Motor neuron (in vitro differentiated cells): ENCODE data around the gene PRR7. TPM values are rescaled to one million over a fixed set of nuclear protein-coding genes. Genes with fewer than 3 reads are reported as not detected.

Source experiments
- ATAC-seq, 8 experiments: fragments of 200-7000 bp; cut with Tn5 transposase; replicated peaks in 6 of 8; 2 replicates each; pipeline ENCODE4 v1.8.0; 2021; ENCODE audit warnings: mild to moderate bottlenecking in 8 of 8, moderate library complexity in 8 of 8
- H3K27ac ChIP-seq, 2 donors: fragments of 250-450 bp; sonication (Bioruptor Pico); 2 replicates each; pipeline ENCODE4 v1.9.0; 2021; ENCODE audit warnings: antibody characterized with exemption in 2 of 2, mild to moderate bottlenecking in 2 of 2, moderate library complexity in 1 of 2
- H3K4me1 ChIP-seq, 2 donors: fragments of 250-450 bp; sonication (Bioruptor Pico); replicated peaks in 1 of 2; 2 replicates each; pipeline ENCODE4 v1.6.1; 2021; ENCODE audit warnings: antibody characterized with exemption in 2 of 2, mild to moderate bottlenecking in 2 of 2, moderate library complexity in 1 of 2
- H3K4me3 ChIP-seq, 5 donors: fragments of 250-450 bp; sonication (Bioruptor Pico); 2 replicates each; pipeline ENCODE4 v1.9.0; 2021; ENCODE audit warnings: antibody characterized with exemption in 5 of 5, mild to moderate bottlenecking in 5 of 5, moderate library complexity in 4 of 5
- WGBS, 10 experiments: fragments of 450-650 bp; shearing (Covaris generic); methylation state at CpG; one replicate each; pipeline ENCODE4 v1.0.0; 2022; 5-methylcytosine and 5-hydroxymethylcytosine counted together
- in situ Hi-C, 9 experiments: fragments of 400-800 bp; cut with MboI; loops; one replicate each; pipeline ENCODE4 v1.15.0; 2021; ENCODE audit warnings: low sequenced_read_pairs in 9 of 9, low pct_unique_long_range_greater_than_20kb in 2 of 9; ENCODE audit not compliant: unreplicated experiment in 9 of 9
- total RNA-seq, 8 experiments: library from RNA; unstranded; fragments of 300-600 nt; gene quantifications; 2 replicates each; pipeline versions ENCODE4 v1.2.3 to v1.2.4, GENCODE V29; 2022

The PRR7 gene
- total RNA-seq, 8 experiments from 2014 or later, result 2.0 to 8.1 (median 3.8) TPM

GRCh38 chr5:177473443-177474001, 26.9 kb downstream of the PRR7 start, which contains the start of gene DBN1:
Gene DBN1 (minus strand): TSS chr5:177473634. CDS start chr5:177473521, 113 bp downstream.
- H3K27ac ChIP-seq, result peak within 1 kb of the TSS; percentile 98 to 99
- no CpG with 5 or more reads among the region's 69 CpGs for WGBS, 10 experiments
- peak within 1 kb of the TSS; percentile 71 to 98 (median 93) for H3K4me3 ChIP-seq
- H3K4me1 ChIP-seq, result peaks cover 43 to 44% of the 10 kb centered on the region in 2 donors
- ATAC-seq, result peak; percentile 12 to 72 (median 50)
- in situ Hi-C loops, result no loop called here

GRCh38 chr5:177474002-177474476, 27.4 kb downstream of the PRR7 start:
- WGBS, 10 experiments, result no CpG with 5 or more reads among the region's 7 CpGs
- Histone ChIP-seq H3K4me1 (peaks cover 39 to 40% of the 10 kb centered on the region in 2 donors), H3K4me3 (peak overlapping the region in 4 of 5 donors; percentile 91 to 98 (median 94)), H3K27ac (no peak overlapping the region)
- no peak for ATAC-seq
- in situ Hi-C loops, result no loop called here

- no peak overlapping the region for H3K4me3 ChIP-seq
- peaks cover 33 to 37% of the 10 kb centered on the region in 2 donors for H3K4me1 ChIP-seq
- H3K27ac ChIP-seq, result no peak overlapping the region
- ATAC-seq, result no peak
- 0 to 71% (median 20%) methylated on average over 1 of the region's 4 CpGs; no CpG with 5 or more reads in 7 of the 10 experiments for WGBS, 10 experiments
- in situ Hi-C loops, result loop anchor here in 1 of 9 experiments (25.0 kb wide), 1 partner anchor 88 kb away; the partner anchor contains the start of gene SLC34A1
Measured at GRCh38 chr5:177474846-177475562, 28.4 kb downstream of the PRR7 start.

GRCh38 chr5:177475563-177476427, 29.2 kb downstream of the PRR7 start:
- Histone ChIP-seq H3K4me1 (peaks cover 28 to 29% of the 10 kb centered on the region in 2 donors), H3K4me3 (no peak overlapping the region), H3K27ac (no peak overlapping the region)
- in situ Hi-C loops, result loop anchor here in 1 of 9 experiments (25.0 kb wide), 1 partner anchor 88 kb away; the partner anchor contains the start of gene SLC34A1
- ATAC-seq, result no peak
- WGBS, 10 experiments, result 25 to 100% (median 90%) methylated on average over 1 to 4 of the region's 11 CpGs; no CpG with 5 or more reads in 7 of the 10 experiments

GRCh38 chr5:177476531-177477233, 30.1 kb downstream of the PRR7 start:
- ATAC-seq, result no peak
- Histone ChIP-seq H3K4me3 (no peak overlapping the region), H3K4me1 (peaks cover 19 to 20% of the 10 kb centered on the region in 2 donors), H3K27ac (no peak overlapping the region)
- in situ Hi-C loops, result loop anchor here in 1 of 9 experiments (25.0 kb wide), 1 partner anchor 89 kb away; the partner anchor contains the start of gene SLC34A1
- 53 to 96% (median 90%) methylated on average over 3 to 13 of the region's 18 CpGs; no CpG with 5 or more reads in 6 of the 10 experiments for WGBS, 10 experiments

GRCh38 chr5:177477701-177478477, 31.3 kb downstream of the PRR7 start:
- ATAC-seq, result no peak
- no peak overlapping the region for H3K27ac ChIP-seq
- no peak overlapping the region for H3K4me3 ChIP-seq
- H3K4me1 ChIP-seq, result peaks cover 20 to 22% of the 10 kb centered on the region in 2 donors
- in situ Hi-C loops, result loop anchor here in 1 of 9 experiments (25.0 kb wide), 1 partner anchor 91 kb away; the partner anchor contains the start of gene SLC34A1
- WGBS, 10 experiments, result 93 to 100% (median 94%) methylated on average over 1 to 6 of the region's 13 CpGs; no CpG with 5 or more reads in 5 of the 10 experiments

- ATAC-seq, result peak in 4 of 8 experiments; percentile 3 to 41 (median 25)
- WGBS, 10 experiments, result 0 to 100% (median 60%) methylated on average over 1 to 7 of the region's 18 CpGs; no CpG with 5 or more reads in 3 of the 10 experiments
Measured at GRCh38 chr5:177478711-177479646, 32.4 kb downstream of the PRR7 start.

GRCh38 chr5:177479774-177480173, 33.2 kb downstream of the PRR7 start:
- in situ Hi-C loops, result loop anchor here in 1 of 9 experiments (25.0 kb wide), 1 partner anchor 92 kb away; the partner anchor contains the start of gene SLC34A1
- Histone ChIP-seq H3K4me3 (no peak overlapping the region), H3K27ac (no peak overlapping the region), H3K4me1 (peaks cover 14 to 16% of the 10 kb centered on the region in 2 donors)
- peak in 3 of 8 experiments; percentile 21 to 71 (median 40) for ATAC-seq
- WGBS, 10 experiments, result 0 to 100% (median 56%) methylated on average over 1 to 7 of the region's 14 CpGs; no CpG with 5 or more reads in 2 of the 10 experiments

More at GRCh38 chr5:177478711-177479646, 32.4 kb downstream of the PRR7 start:
- Histone ChIP-seq H3K27ac (no peak overlapping the region), H3K4me1 (peaks cover 21% of the 10 kb centered on the region in 2 donors), H3K4me3 (no peak overlapping the region)
- in situ Hi-C loops, result loop anchor here in 1 of 9 experiments (25.0 kb wide), 1 partner anchor 92 kb away; the partner anchor contains the start of gene SLC34A1

- peak; percentile 5 to 77 (median 62) for ATAC-seq
- 17 to 100% (median 90%) methylated on average over 1 to 5 of the region's 10 CpGs; no CpG with 5 or more reads in 2 of the 10 experiments for WGBS, 10 experiments
- in situ Hi-C loops, result loop anchor here in 1 of 9 experiments (25.0 kb wide), 1 partner anchor 95 kb away; the partner anchor contains the start of gene SLC34A1
Measured at GRCh38 chr5:177482359-177482795, 35.8 kb downstream of the PRR7 start.

GRCh38 chr5:177483042-177483441, 36.4 kb downstream of the PRR7 start:
- Histone ChIP-seq H3K4me3 (no peak overlapping the region), H3K4me1 (peaks cover 14 to 15% of the 10 kb centered on the region in 2 donors), H3K27ac (no peak overlapping the region)
- ATAC-seq, result no peak
- in situ Hi-C loops, result loop anchor here in 1 of 9 experiments (25.0 kb wide), 1 partner anchor 96 kb away; the partner anchor contains the start of gene SLC34A1
- 94 to 100% (median 100%) methylated on average over 1 to 6 of the region's 9 CpGs; no CpG with 5 or more reads in 7 of the 10 experiments for WGBS, 10 experiments

More at GRCh38 chr5:177482359-177482795, 35.8 kb downstream of the PRR7 start:
- Histone ChIP-seq H3K4me1 (peaks cover 14 to 15% of the 10 kb centered on the region in 2 donors), H3K4me3 (no peak overlapping the region), H3K27ac (peak overlapping the region in 1 of 2 donors; percentile 14)
